DOHH2 (cell line): Measurements from ENCODE around the gene CD2AP.

Experiments
- H3F3A ChIP-seq: fragments of 200-600 bp; sonication (generic), shearing (Covaris generic); 2 replicates; pipeline ENCODE4 v1.6.0; 2016; ENCODE audit warnings: antibody characterized with exemption, mild to moderate bottlenecking; ENCODE audit not compliant: control insufficient read depth, insufficient read depth
- H3K27ac ChIP-seq: fragments of 200-600 bp; sonication (generic); 2 replicates; pipeline ENCODE4 v1.5.1; 2014; ENCODE audit warnings: low read depth, mild to moderate bottlenecking, low read length, moderate library complexity
- H3K27me3 ChIP-seq: fragments of 200-600 bp; sonication (generic); 2 replicates; pipeline ENCODE4 v1.6.1; 2014; ENCODE audit warnings: mild to moderate bottlenecking, low read length, mixed read lengths; ENCODE audit not compliant: control insufficient read depth
- H3K36me3 ChIP-seq: fragments of 200-600 bp; sonication (generic); 2 replicates; pipeline ENCODE4 v1.6.1; 2014; ENCODE audit warnings: mild to moderate bottlenecking, low read length, moderate library complexity, mixed read lengths; ENCODE audit not compliant: control insufficient read depth
- H3K4me1 ChIP-seq: fragments of 200-600 bp; sonication (generic); 2 replicates; pipeline ENCODE4 v1.6.1; 2014; ENCODE audit warnings: mild to moderate bottlenecking, low read length, mixed read lengths; ENCODE audit not compliant: control insufficient read depth
- H3K4me2 ChIP-seq: fragments of 200-600 bp; sonication (generic); 2 replicates; pipeline ENCODE4 v1.6.0; 2014; ENCODE audit warnings: mild to moderate bottlenecking, low read length, moderate library complexity
- H3K4me3 ChIP-seq: fragments of 200-600 bp; sonication (generic); 2 replicates; pipeline ENCODE4 v1.5.1; 2014; ENCODE audit warnings: mild to moderate bottlenecking, low read length, mixed read lengths
- H3K79me2 ChIP-seq: fragments of 200-600 bp; sonication (generic); 2 replicates; pipeline ENCODE4 v1.6.1; 2014; ENCODE audit warnings: mild to moderate bottlenecking, low read length, mixed read lengths; ENCODE audit not compliant: control insufficient read depth
- H3K9me2 ChIP-seq: fragments of 200-600 bp; sonication (generic); replicated peaks from 2 replicates; pipeline ENCODE4 v1.6.1; 2014; ENCODE audit warnings: mild to moderate bottlenecking, low read length, mixed read lengths; ENCODE audit not compliant: control insufficient read depth
- H3K9me3 ChIP-seq: fragments of 200-600 bp; sonication (generic); 2 replicates; pipeline ENCODE4 v1.6.1; 2014; ENCODE audit warnings: antibody characterized with exemption, low read length, mixed read lengths; ENCODE audit not compliant: control insufficient read depth, insufficient read depth
- H4K20me1 ChIP-seq: fragments of 200-600 bp; sonication (generic); 2 replicates; pipeline ENCODE4 v1.6.0; 2014; ENCODE audit warnings: low read depth, mild to moderate bottlenecking, antibody characterized with exemption, low read length, moderate library complexity; ENCODE audit not compliant: control insufficient read depth, insufficient read depth
- CTCF ChIP-seq: fragments of 200-600 bp; sonication (generic); IDR thresholded peaks from one replicate; pipeline ENCODE4 v1.5.1; 2014; ENCODE audit warnings: antibody characterized with exemption, mild to moderate bottlenecking, low read depth, low read length; ENCODE audit not compliant: poor library complexity, severe bottlenecking
- EZH2phosphoT487 ChIP-seq: fragments of 200-600 bp; sonication (generic); IDR thresholded peaks from 2 replicates; pipeline ENCODE4 v1.6.1; 2017; ENCODE audit warnings: borderline replicate concordance, mild to moderate bottlenecking, antibody characterized with exemption, low read length, moderate library complexity, mixed read lengths

The CD2AP gene

GRCh38 chr6:47471911-47472310, 5.7 kb upstream of the CD2AP start:
- peaks cover 18% of the 10 kb centered on the region for H3K4me1 ChIP-seq
- no peak for TF ChIP-seq CTCF
- no peak for TF ChIP-seq EZH2phosphoT487
- H3K27ac ChIP-seq = no peak overlapping the region
- no peaks in the 10 kb centered on the region for H3K9me2 ChIP-seq
- no peaks in the 10 kb centered on the region for H3K27me3 ChIP-seq
- no peaks in the 10 kb centered on the region for H3K9me3 ChIP-seq
- no peaks in the 10 kb centered on the region for H4K20me1 ChIP-seq
- 0 out of 2 replicates have a peak, but pooled peaks cover under 1% of the 10 kb centered on the region for H3K36me3 ChIP-seq
- no peak overlapping the region for H3K4me2 ChIP-seq
- peaks cover 10% of the 10 kb centered on the region for H3K79me2 ChIP-seq
- peaks cover 2% of the 10 kb centered on the region for H3F3A ChIP-seq
- no peak overlapping the region for H3K4me3 ChIP-seq

GRCh38 chr6:47473791-47474346, 3.7 kb upstream of the CD2AP start:
- Histone ChIP-seq H3K4me3 (no peak overlapping the region), H3F3A (peaks cover 5% of the 10 kb centered on the region), H3K9me2 (no peaks in the 10 kb centered on the region), H3K4me1 (peaks cover 18% of the 10 kb centered on the region), H3K36me3 (peaks cover 6% of the 10 kb centered on the region; the same call in 1 of the 2 replicates), H3K4me2 (no peak overlapping the region), H4K20me1 (no peaks in the 10 kb centered on the region), H3K79me2 (peaks cover 22% of the 10 kb centered on the region), H3K27ac (no peak overlapping the region), H3K9me3 (no peaks in the 10 kb centered on the region), H3K27me3 (no peaks in the 10 kb centered on the region)
- no peak for TF ChIP-seq EZH2phosphoT487
- TF ChIP-seq CTCF = no peak

GRCh38 chr6:47475319-47475816, 2.2 kb upstream of the CD2AP start:
- peaks cover 5% of the 10 kb centered on the region for H3F3A ChIP-seq
- TF ChIP-seq EZH2phosphoT487 (no peak), CTCF (no peak)

More at GRCh38 chr6:47475319-47475816, 2.2 kb upstream of the CD2AP start:
- Histone ChIP-seq H3K79me2 (peaks cover 37% of the 10 kb centered on the region), H3K9me3 (no peaks in the 10 kb centered on the region), H4K20me1 (no peaks in the 10 kb centered on the region), H3K4me1 (peaks cover 27% of the 10 kb centered on the region), H3K4me3 (no peak overlapping the region), H3K36me3 (peaks cover 7% of the 10 kb centered on the region; the same call in 1 of the 2 replicates), H3K9me2 (no peaks in the 10 kb centered on the region), H3K27ac (no peak overlapping the region), H3K27me3 (no peaks in the 10 kb centered on the region), H3K4me2 (no peak overlapping the region)
